ENCODE results near the gene CTU2. TPM values are rescaled to one million over a fixed set of nuclear protein-coding genes. Genes with fewer than 3 reads are reported as not detected.

The CTU2 gene
- total RNA-seq, 2 experiments from 2014 or later: 38.0 to 41.6 TPM

- Mint-ChIP-seq H3K27me3 (no peaks in the 10 kb centered on the region), H3K36me3 (peaks cover 4% of the 10 kb centered on the region), H3K9me3 (no peaks in the 10 kb centered on the region), H3K4me3 (peak overlapping the region; percentile 74), H3K4me1 (ENCODE audit: low read depth) (peaks cover 40% of the 10 kb centered on the region), H3K27ac (no peak overlapping the region)
- no peak for DNase-seq
- intact Hi-C loops (cut with micrococcal nuclease): loop anchor here (10.0 kb wide), 1 partner anchor 50 kb away; the partner anchor contains the start of gene IL17C
- ChIA-PET POLR2A (interaction anchor here (1.1 kb wide), 1 partner anchor 16 kb away, joined by 8 read pairs; no protein-coding TSS in a partner anchor), CTCF (interaction anchor here (0.7 to 4.2 kb wide), 6 partner anchors 12 to 115 kb away, joined by 3 to 36 read pairs (median 4); partner anchors contain the start of gene ZC3H18)
These were observed 21.6 kb upstream of the CTU2 start for GRCh38 chr16:88684569-88685155.

GRCh38 chr16:88685156-88686061, 20.9 kb upstream of the CTU2 start:
- no peaks in the 10 kb centered on the region for H3K27me3 Mint-ChIP-seq
- no peaks in the 10 kb centered on the region for H3K9me3 Mint-ChIP-seq
- CTCF ChIA-PET: interaction anchor here (0.9 to 4.2 kb wide), 8 partner anchors 10 to 115 kb away, joined by 3 to 36 read pairs (median 4); partner anchors contain the start of gene ZC3H18
- H3K36me3 Mint-ChIP-seq: peaks cover 4% of the 10 kb centered on the region
- POLR2A ChIA-PET: interaction anchor here (1.1 kb wide), 1 partner anchor 15 kb away, joined by 8 read pairs; no protein-coding TSS in a partner anchor
- intact Hi-C loops (cut with micrococcal nuclease): loop anchor here (1.0 to 10.0 kb wide), 4 partner anchors 16 to 96 kb away; partner anchors contain the start of genes IL17C and MVD
- peak overlapping the region; percentile 74 for H3K4me3 Mint-ChIP-seq
- peak overlapping the region; percentile 49 for H3K27ac Mint-ChIP-seq
- peak; percentile 82 for DNase-seq
- peaks cover 39% of the 10 kb centered on the region for H3K4me1 Mint-ChIP-seq (ENCODE audit: low read depth)

DNA sequence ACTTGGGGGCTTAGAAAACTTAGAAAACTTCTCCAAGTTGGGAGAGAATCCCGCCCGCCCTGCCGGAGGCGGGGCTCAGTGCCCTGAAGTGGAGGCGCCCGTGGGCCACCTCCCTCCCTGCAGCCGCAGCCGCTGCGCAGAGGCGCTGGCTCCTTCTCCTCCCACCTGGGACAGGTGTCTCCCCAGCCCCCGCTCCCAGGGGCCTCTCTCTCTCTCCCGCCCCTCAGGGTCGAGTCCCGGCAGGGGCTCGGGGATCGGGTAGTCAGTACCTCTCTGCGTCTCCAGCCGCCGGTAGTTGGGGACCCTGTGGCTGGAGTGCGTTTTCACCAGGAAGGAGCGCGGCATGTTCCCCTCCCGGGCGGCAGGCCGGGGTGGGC, 20.3 kb upstream of the CTU2 start:
- H3K36me3 Mint-ChIP-seq: peaks cover 2% of the 10 kb centered on the region
- ChIA-PET POLR2A (interaction anchor here (1.1 to 1.2 kb wide), 2 partner anchors 15 to 21 kb away, joined by 3 to 4 read pairs; no protein-coding TSS in a partner anchor), CTCF (interaction anchor here (1.3 to 4.2 kb wide), 5 partner anchors 17 to 108 kb away, joined by 3 to 36 read pairs (median 4); no protein-coding TSS in a partner anchor)
- H3K27me3 Mint-ChIP-seq: no peaks in the 10 kb centered on the region
- H3K4me3 Mint-ChIP-seq: peak overlapping the region; percentile 74
- intact Hi-C loops (cut with micrococcal nuclease): loop anchor here (1.0 to 10.0 kb wide), 4 partner anchors 15 to 95 kb away; partner anchors contain the start of genes IL17C and MVD
- H3K4me1 Mint-ChIP-seq (ENCODE audit: low read depth): peaks cover 42% of the 10 kb centered on the region
- H3K9me3 Mint-ChIP-seq: no peaks in the 10 kb centered on the region
- peak overlapping the region; percentile 49 for H3K27ac Mint-ChIP-seq
- DNase-seq: peak; percentile 55

DNA sequence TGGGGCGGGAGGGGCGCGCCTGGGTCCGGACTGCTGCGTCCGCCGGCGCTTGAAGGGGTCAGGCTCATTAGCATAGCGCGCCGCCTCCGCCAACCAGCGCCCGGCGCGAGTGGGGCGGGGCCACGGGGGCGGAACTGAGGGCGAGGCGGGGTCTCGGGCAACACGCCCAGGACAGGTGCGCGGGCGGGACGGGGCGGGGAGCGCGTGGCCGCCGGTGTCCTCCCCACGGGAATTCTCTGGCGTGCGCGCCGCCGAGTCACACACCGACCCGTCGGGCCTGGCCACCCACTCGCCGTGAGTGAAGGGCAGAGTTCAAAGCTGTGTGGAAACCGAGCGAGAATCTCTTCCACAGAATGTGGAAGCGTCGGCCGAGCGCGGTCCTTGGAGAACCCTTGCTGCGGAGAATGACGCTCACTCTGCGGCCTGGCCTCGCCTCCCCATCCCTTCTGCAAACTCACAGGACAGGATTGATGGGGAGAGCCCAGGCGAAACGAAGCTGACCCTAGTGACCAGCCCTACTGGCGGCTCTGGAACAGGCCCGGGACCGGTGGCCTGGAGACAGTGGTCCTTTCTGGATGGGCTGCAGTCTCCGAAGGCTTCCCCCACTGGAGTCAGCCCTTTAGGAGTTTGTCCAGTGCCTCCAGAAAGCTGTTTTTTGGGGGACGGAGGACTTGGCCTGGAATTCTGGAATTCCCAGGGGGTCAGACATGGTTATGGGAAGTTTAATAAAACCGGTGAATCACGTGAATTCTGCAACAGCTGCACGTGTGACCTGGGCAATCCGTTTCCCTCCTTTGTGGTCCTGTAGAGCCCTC, 19.7 kb upstream of the CTU2 start, which contains the start of gene SNAI3:
Gene SNAI3 (minus strand): TSS at position 69 of the 815 bp plus-strand sequence. CDS start 101 bp downstream, outside the sequence.
- Mint-ChIP-seq H3K9me3 (no peaks in the 10 kb centered on the region), H3K27ac (peak within 1 kb of the TSS; percentile 49), H3K4me3 (peak within 1 kb of the TSS; percentile 74), H3K4me1 (ENCODE audit: low read depth) (peaks cover 40% of the 10 kb centered on the region), H3K27me3 (no peaks in the 10 kb centered on the region), H3K36me3 (peaks cover 2% of the 10 kb centered on the region)
- DNase-seq: peak; percentile 92
- CTCF ChIA-PET: interaction anchor here (0.6 to 4.2 kb wide), 7 partner anchors 17 to 107 kb away, joined by 3 to 36 read pairs (median 4); no protein-coding TSS in a partner anchor
- POLR2A ChIA-PET: interaction anchor here (1.1 to 1.3 kb wide), 4 partner anchors 15 to 50 kb away, joined by 3 to 5 read pairs (median 4); partner anchors contain the start of gene MVD
- intact Hi-C loops (cut with micrococcal nuclease): loop anchor here (1.0 to 10.0 kb wide), 4 partner anchors 15 to 95 kb away; partner anchors contain the start of genes IL17C and MVD

- Mint-ChIP-seq H3K4me1 (ENCODE audit: low read depth) (peaks cover 40% of the 10 kb centered on the region), H3K9me3 (no peaks in the 10 kb centered on the region), H3K27me3 (no peaks in the 10 kb centered on the region), H3K4me3 (no peak overlapping the region), H3K36me3 (peaks cover 2% of the 10 kb centered on the region), H3K27ac (no peak overlapping the region)
- ChIA-PET POLR2A (interaction anchor here (1.1 to 1.3 kb wide), 4 partner anchors 14 to 50 kb away, joined by 3 to 5 read pairs (median 4); partner anchors contain the start of gene MVD), CTCF (interaction anchor here (0.6 to 4.2 kb wide), 4 partner anchors 16 to 72 kb away, joined by 3 to 36 read pairs (median 3); no protein-coding TSS in a partner anchor)
- intact Hi-C loops (cut with micrococcal nuclease): loop anchor here (10.0 kb wide), 1 partner anchor 52 kb away; the partner anchor contains the start of gene IL17C
- no peak for DNase-seq
These were observed 19.1 kb upstream of the CTU2 start for GRCh38 chr16:88687254-88687576.

- H3K27me3 Mint-ChIP-seq: no peaks in the 10 kb centered on the region
These were observed 18.7 kb upstream of the CTU2 start for GRCh38 chr16:88687676-88688012.

DNA sequence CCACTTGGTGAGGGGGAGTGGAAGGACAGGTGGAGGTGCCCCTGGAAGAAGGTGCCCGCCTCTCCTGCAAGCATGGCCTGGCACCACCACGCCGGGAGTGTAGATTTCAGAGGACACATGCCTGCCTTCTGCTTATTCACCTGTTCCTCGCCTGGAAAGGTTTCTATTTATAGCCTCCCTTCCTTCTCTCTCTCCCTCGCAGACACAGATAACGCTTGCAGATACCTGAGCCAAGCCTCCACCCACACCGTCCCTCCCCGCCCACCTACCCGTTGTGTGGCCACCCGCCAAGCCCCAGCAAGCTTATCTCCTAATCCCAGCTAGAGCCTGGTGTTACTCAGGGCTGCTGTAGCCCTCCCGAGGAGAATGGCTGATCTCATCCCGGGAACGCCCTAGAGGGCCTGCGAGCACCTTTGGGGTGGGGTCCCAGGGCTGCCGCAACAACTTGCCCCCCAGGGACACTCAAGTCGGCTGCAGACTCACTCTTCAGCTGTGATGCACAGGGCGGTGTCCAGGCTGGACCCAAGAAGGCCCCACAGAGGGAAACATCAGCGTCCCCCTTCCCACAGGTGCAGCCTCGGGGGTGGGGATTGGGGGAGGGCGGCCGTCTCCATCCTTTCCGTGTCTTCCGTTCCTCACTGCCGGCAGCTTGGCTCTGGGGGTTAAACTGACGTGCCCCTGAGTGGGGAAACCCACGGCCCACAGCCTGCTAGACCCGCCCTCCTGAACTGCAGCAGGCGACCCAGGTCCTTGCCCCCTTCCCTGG, 18.1 kb upstream of the CTU2 start:
- peaks cover 45% of the 10 kb centered on the region for H3K4me1 Mint-ChIP-seq (ENCODE audit: low read depth)
- H3K27ac Mint-ChIP-seq: no peak overlapping the region
- intact Hi-C loops (cut with micrococcal nuclease): loop anchor here (10.0 kb wide), 1 partner anchor 53 kb away; the partner anchor contains the start of gene IL17C
- H3K9me3 Mint-ChIP-seq: no peaks in the 10 kb centered on the region
- H3K27me3 Mint-ChIP-seq: no peaks in the 10 kb centered on the region
- POLR2A ChIA-PET: interaction anchor here (1.2 to 1.5 kb wide), 3 partner anchors 14 to 51 kb away, joined by 4 to 6 read pairs (median 5); partner anchors contain the start of gene MVD
- H3K4me3 Mint-ChIP-seq: no peak overlapping the region
- no peaks in the 10 kb centered on the region for H3K36me3 Mint-ChIP-seq
- CTCF ChIA-PET: interaction anchor here (0.8 to 4.2 kb wide), 2 partner anchors 15 to 71 kb away, joined by 3 to 36 read pairs; no protein-coding TSS in a partner anchor
- no peak for DNase-seq

More at GRCh38 chr16:88687676-88688012, 18.7 kb upstream of the CTU2 start:
- no peak for DNase-seq
- H3K27ac Mint-ChIP-seq: no peak overlapping the region
- intact Hi-C loops (cut with micrococcal nuclease): loop anchor here (10.0 kb wide), 1 partner anchor 53 kb away; the partner anchor contains the start of gene IL17C
- H3K9me3 Mint-ChIP-seq: no peaks in the 10 kb centered on the region
- CTCF ChIA-PET: interaction anchor here (0.8 to 4.2 kb wide), 3 partner anchors 16 to 72 kb away, joined by 3 to 36 read pairs (median 3); no protein-coding TSS in a partner anchor
- H3K4me1 Mint-ChIP-seq (ENCODE audit: low read depth): peaks cover 41% of the 10 kb centered on the region
- POLR2A ChIA-PET: interaction anchor here (1.2 to 1.3 kb wide), 2 partner anchors 25 to 51 kb away, joined by 4 to 5 read pairs; partner anchors contain the start of gene MVD
- H3K36me3 Mint-ChIP-seq: no peaks in the 10 kb centered on the region
- no peak overlapping the region for H3K4me3 Mint-ChIP-seq

- no peak for DNase-seq
- intact Hi-C loops (cut with micrococcal nuclease): no loop called here
- Mint-ChIP-seq H3K36me3 (no peaks in the 10 kb centered on the region), H3K4me3 (no peak overlapping the region), H3K4me1 (ENCODE audit: low read depth) (peaks cover 28% of the 10 kb centered on the region), H3K9me3 (no peaks in the 10 kb centered on the region), H3K27ac (peak overlapping the region; percentile 20), H3K27me3 (no peaks in the 10 kb centered on the region)
- CTCF ChIA-PET: no interaction called here
- POLR2A ChIA-PET: no interaction called here
These were observed 15.8 kb upstream of the CTU2 start for GRCh38 chr16:88690341-88691128.

DNA sequence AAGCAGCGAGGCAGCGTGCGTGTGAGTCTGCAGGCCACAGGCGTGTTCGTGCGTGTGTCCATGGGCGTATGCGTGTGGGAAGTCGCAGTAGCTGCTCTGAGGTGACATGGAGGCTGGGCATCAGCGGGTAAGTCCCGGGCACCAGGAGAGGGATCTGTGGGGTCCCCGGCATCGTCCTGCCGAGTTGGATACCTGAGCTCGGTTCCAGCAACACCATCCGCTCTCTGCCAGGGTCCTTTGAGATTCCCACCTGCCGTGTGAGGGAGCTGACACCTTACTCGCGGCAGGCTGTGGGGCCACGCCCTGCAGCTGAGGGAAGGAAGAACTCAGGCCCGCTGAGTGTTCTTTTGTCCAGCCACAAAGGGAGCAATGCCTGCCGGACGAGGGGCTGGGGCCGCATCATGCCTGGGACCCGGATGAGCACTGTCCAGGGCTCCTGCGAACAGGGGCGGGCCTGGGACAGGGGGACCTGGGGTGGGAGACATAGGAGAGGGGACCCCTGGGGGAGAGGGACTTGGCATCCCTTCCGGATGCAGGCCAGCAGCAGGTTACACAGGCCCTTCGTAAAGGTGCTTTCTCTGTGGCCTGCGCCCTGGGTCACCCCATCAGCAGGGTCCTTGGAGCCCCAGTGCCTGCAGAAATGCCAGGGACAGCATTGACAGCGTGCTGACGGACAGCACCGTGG, 15.0 kb upstream of the CTU2 start:
- Mint-ChIP-seq H3K27ac (peak overlapping the region; percentile 81), H3K27me3 (no peaks in the 10 kb centered on the region), H3K9me3 (no peaks in the 10 kb centered on the region), H3K4me3 (peak overlapping the region; percentile 29), H3K36me3 (peaks cover 2% of the 10 kb centered on the region), H3K4me1 (ENCODE audit: low read depth) (peaks cover 28% of the 10 kb centered on the region)
- intact Hi-C loops (cut with micrococcal nuclease): no loop called here
- no peak for DNase-seq
- CTCF ChIA-PET: interaction anchor here (1.0 kb wide), 1 partner anchor 14 kb away, joined by 3 read pairs; no protein-coding TSS in a partner anchor
- POLR2A ChIA-PET: interaction anchor here (1.4 to 1.6 kb wide), 2 partner anchors 11 to 13 kb away, joined by 4 to 6 read pairs; no protein-coding TSS in a partner anchor
